SK-N-SH (cell line): ENCODE results near the gene ATP6V0E2. TPM values are rescaled to one million over a fixed set of nuclear protein-coding genes. Genes with fewer than 3 reads are reported as not detected.

ENCODE experiments used
- CTCF ChIA-PET: fragments of 300-600, 350-600 bp; formaldehyde crosslinking; extraction: SDS; loops from one replicate; lab custom pipeline; 2021; lab: Yijun Ruan, JAX
- POLR2A ChIA-PET: fragments of 350-600 bp; sonication (Branson Sonifier 250); formaldehyde crosslinking; extraction: SDS; loops from one replicate; lab custom pipeline; 2020; ENCODE audit warnings: antibody characterized with exemption, inconsistent platforms; lab: Yijun Ruan, JAX
- DNase-seq: peaks from one replicate; pipeline ENCODE4 v3.0.0; 2012
- H2AFZ ChIP-seq: fragments of 200-600 bp; sonication (generic); 2 replicates; pipeline ENCODE4 v1.8.1; 2016; ENCODE audit warnings: antibody characterized with exemption, mild to moderate bottlenecking, low read depth
- H3F3A ChIP-seq: fragments of 200-600 bp; sonication (generic); replicated peaks from 2 replicates; pipeline ENCODE3; 2016; ENCODE audit warnings: antibody characterized with exemption, mild to moderate bottlenecking; ENCODE audit not compliant: insufficient read depth
- H3K27ac ChIP-seq, 2 experiments: fragments of 200-500 bp in 1 of 2; fragments of 200-600 bp in 1 of 2; sonication (Bioruptor generic) in 1 of 2; sonication (generic), shearing (Covaris generic) in 1 of 2; 2 replicates each; pipeline versions ENCODE4 v1.5.1 to v1.6.1; 2014 to 2016; ENCODE audit warnings: low read depth in 2 of 2, inconsistent platforms in 1 of 2, low read length in 1 of 2, mild to moderate bottlenecking in 1 of 2, mixed read lengths in 1 of 2
- H3K27me3 ChIP-seq: fragments of 200-600 bp; sonication (generic), shearing (Covaris generic); 2 replicates; pipeline ENCODE4 v1.6.1; 2016; ENCODE audit warnings: mixed run types; ENCODE audit not compliant: insufficient read depth
- H3K36me3 ChIP-seq, 2 experiments: fragments of 200-500 bp in 1 of 2; fragments of 200-600 bp in 1 of 2; sonication (Bioruptor generic) in 1 of 2; sonication (generic) in 1 of 2; replicated peaks in 1 of 2; 2 replicates each; pipeline versions ENCODE3 to v1.5.1; 2014 to 2016; ENCODE audit warnings: low read length in 1 of 2, mild to moderate bottlenecking in 1 of 2; ENCODE audit not compliant: insufficient read depth in 2 of 2, control insufficient read depth in 1 of 2
- H3K4me1 ChIP-seq, 2 experiments: fragments of 200-500 bp in 1 of 2; fragments of 200-600 bp in 1 of 2; sonication (Bioruptor generic) in 1 of 2; sonication (generic), shearing (Covaris generic) in 1 of 2; 2 replicates each; pipeline versions ENCODE4 v1.5.1 to v1.6.1; 2014 to 2016; ENCODE audit warnings: low read depth in 1 of 2, low read length in 1 of 2, mixed run types in 1 of 2; ENCODE audit not compliant: insufficient read depth in 2 of 2, control insufficient read depth in 1 of 2
- H3K4me2 ChIP-seq: fragments of 200-600 bp; sonication (generic), shearing (Covaris generic); 2 replicates; pipeline ENCODE4 v1.6.1; 2017; ENCODE audit warnings: mixed run types
- H3K4me3 ChIP-seq, 2 experiments: fragments of 200-500 bp in 1 of 2; fragments of 200-600 bp in 1 of 2; sonication (Bioruptor generic) in 1 of 2; sonication (generic), shearing (Covaris generic) in 1 of 2; 2 replicates each; pipeline versions ENCODE4 v1.5.1 to v1.8.1; 2014 to 2016; ENCODE audit warnings: low read depth in 2 of 2, inconsistent platforms in 1 of 2, low read length in 1 of 2, mild to moderate bottlenecking in 1 of 2, mixed read lengths in 1 of 2, moderate library complexity in 1 of 2
- H3K79me2 ChIP-seq: fragments of 200-600 bp; sonication (generic); 2 replicates; pipeline ENCODE4 v1.8.1; 2017; ENCODE audit warnings: mild to moderate bottlenecking; ENCODE audit not compliant: insufficient read depth
- H3K9ac ChIP-seq: fragments of 200-600 bp; sonication (generic); 2 replicates; pipeline ENCODE4 v1.6.1; 2017; ENCODE audit warnings: mixed run types
- H3K9me2 ChIP-seq: fragments of 200-600 bp; sonication (generic); 2 replicates; pipeline ENCODE4 v1.6.1; 2017; ENCODE audit warnings: mixed run types
- H3K9me3 ChIP-seq: fragments of 200-600 bp; sonication (generic); 2 replicates; pipeline ENCODE4 v1.6.1; 2017; ENCODE audit warnings: mixed run types, mild to moderate bottlenecking, moderate library complexity
- H4K20me1 ChIP-seq: fragments of 200-600 bp; sonication (generic); 2 replicates; pipeline ENCODE4 v1.6.1; 2017; ENCODE audit warnings: mild to moderate bottlenecking, mixed run types; ENCODE audit not compliant: insufficient read depth
- EZH2phosphoT487 ChIP-seq: fragments of 200-600 bp; sonication (generic); IDR thresholded peaks from 2 replicates; pipeline ENCODE4 v1.6.1; 2017; ENCODE audit warnings: low read depth, mixed run types, mild to moderate bottlenecking, antibody characterized with exemption, moderate library complexity, borderline replicate concordance
- FOXJ3 ChIP-seq: sonication (generic); formaldehyde crosslinking; IDR thresholded peaks from 2 replicates; pipeline ENCODE4 v1.5.1; 2020; ENCODE audit warnings: mild to moderate bottlenecking, missing genetic modification reagents
- GABPA ChIP-seq: IDR thresholded peaks from 2 replicates; pipeline ENCODE4 v1.4.0; 2012; ENCODE audit warnings: low read depth, mild to moderate bottlenecking
- GATA2 ChIP-seq: sonication (generic); formaldehyde crosslinking; IDR thresholded peaks from 2 replicates; pipeline ENCODE4 v1.5.0; 2020; ENCODE audit warnings: mild to moderate bottlenecking, missing genetic modification reagents
- JUND ChIP-seq: IDR thresholded peaks from 2 replicates; pipeline ENCODE4 v1.4.0; 2012
- MEF2A ChIP-seq: IDR thresholded peaks from 2 replicates; pipeline ENCODE4 v1.4.0; 2012; ENCODE audit warnings: low read depth, borderline replicate concordance
- NFIC ChIP-seq: IDR thresholded peaks from 2 replicates; pipeline ENCODE4 v1.4.0; 2012; ENCODE audit warnings: borderline replicate concordance
- POLR2AphosphoS5 ChIP-seq: IDR thresholded peaks from 2 replicates; pipeline ENCODE4 v1.6.1; 2012; ENCODE audit warnings: low read depth, low read length
- RCOR1 ChIP-seq: fragments of 150-350 bp; IDR thresholded peaks from 2 replicates; pipeline ENCODE4 v1.6.1; 2017; ENCODE audit warnings: antibody characterized with exemption, low read length
- TAF1 ChIP-seq: IDR thresholded peaks from 2 replicates; pipeline ENCODE4 v1.6.1; 2012; ENCODE audit warnings: low read depth, mild to moderate bottlenecking, low read length, moderate library complexity, borderline replicate concordance
- ZBTB33 ChIP-seq: IDR thresholded peaks from 2 replicates; pipeline ENCODE4 v1.4.0; 2012; ENCODE audit warnings: low read depth, borderline replicate concordance
- WGBS: methylation state at CpG from one replicate; pipeline ENCODE4 v1.1.6; 2017; ENCODE audit warnings: low lambda C conversion rate; 5-methylcytosine and 5-hydroxymethylcytosine counted together
- polyA plus RNA-seq, 3 experiments: library from polyadenylated mRNA; depleted of rRNA; stranded (reverse); fragments of >200 nt; gene quantifications; 2 replicates each; pipeline ENCODE4 v1.2.3, GENCODE V29; 2012
- TF ChIP-seq, protein P1 (sequence below): fragments of 150-350 bp; IDR thresholded peaks from 2 replicates; pipeline ENCODE4 v1.6.1; 2017; ENCODE audit warnings: antibody characterized with exemption, low read length, low read depth, borderline replicate concordance
- TF ChIP-seq, protein P2 (sequence below): fragments of 200-600 bp; sonication (generic); IDR thresholded peaks from 2 replicates; pipeline ENCODE4 v1.6.1; 2017; ENCODE audit warnings: antibody characterized with exemption, mild to moderate bottlenecking, moderate library complexity

Gene ATP6V0E2
- polyA plus RNA-seq, 1 of the 3 experiments (the other 2 are of a cell fraction) = 49.6 TPM

- H3K4me3 ChIP-seq = no peak overlapping the region
- no peak overlapping the region for H3K4me2 ChIP-seq
- no peak overlapping the region for H3K9ac ChIP-seq
- POLR2A ChIA-PET = no interaction called here
- no peaks in the 10 kb centered on the region for H3K9me3 ChIP-seq
- no peaks in the 10 kb centered on the region for H3K27me3 ChIP-seq
- H3K79me2 ChIP-seq = no peaks in the 10 kb centered on the region
- no peak for DNase-seq
- no peak for TF ChIP-seq NFIC
- TF ChIP-seq ZBTB33 = no peak
- TF ChIP-seq, protein P1, sequence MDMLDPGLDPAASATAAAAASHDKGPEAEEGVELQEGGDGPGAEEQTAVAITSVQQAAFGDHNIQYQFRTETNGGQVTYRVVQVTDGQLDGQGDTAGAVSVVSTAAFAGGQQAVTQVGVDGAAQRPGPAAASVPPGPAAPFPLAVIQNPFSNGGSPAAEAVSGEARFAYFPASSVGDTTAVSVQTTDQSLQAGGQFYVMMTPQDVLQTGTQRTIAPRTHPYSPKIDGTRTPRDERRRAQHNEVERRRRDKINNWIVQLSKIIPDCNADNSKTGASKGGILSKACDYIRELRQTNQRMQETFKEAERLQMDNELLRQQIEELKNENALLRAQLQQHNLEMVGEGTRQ = no peak
- no peak for TF ChIP-seq GATA2 (CRISPR knock-in tag)
- TF ChIP-seq, protein P2, sequence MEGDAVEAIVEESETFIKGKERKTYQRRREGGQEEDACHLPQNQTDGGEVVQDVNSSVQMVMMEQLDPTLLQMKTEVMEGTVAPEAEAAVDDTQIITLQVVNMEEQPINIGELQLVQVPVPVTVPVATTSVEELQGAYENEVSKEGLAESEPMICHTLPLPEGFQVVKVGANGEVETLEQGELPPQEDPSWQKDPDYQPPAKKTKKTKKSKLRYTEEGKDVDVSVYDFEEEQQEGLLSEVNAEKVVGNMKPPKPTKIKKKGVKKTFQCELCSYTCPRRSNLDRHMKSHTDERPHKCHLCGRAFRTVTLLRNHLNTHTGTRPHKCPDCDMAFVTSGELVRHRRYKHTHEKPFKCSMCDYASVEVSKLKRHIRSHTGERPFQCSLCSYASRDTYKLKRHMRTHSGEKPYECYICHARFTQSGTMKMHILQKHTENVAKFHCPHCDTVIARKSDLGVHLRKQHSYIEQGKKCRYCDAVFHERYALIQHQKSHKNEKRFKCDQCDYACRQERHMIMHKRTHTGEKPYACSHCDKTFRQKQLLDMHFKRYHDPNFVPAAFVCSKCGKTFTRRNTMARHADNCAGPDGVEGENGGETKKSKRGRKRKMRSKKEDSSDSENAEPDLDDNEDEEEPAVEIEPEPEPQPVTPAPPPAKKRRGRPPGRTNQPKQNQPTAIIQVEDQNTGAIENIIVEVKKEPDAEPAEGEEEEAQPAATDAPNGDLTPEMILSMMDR = no peak
- no peak for TF ChIP-seq GABPA
- H2AFZ ChIP-seq = no peak overlapping the region
- no peaks in the 10 kb centered on the region for H3F3A ChIP-seq
- no peak overlapping the region for H3K27ac ChIP-seq
- no peaks in the 10 kb centered on the region for H3K9me2 ChIP-seq
- peaks cover 4 to 40% of the 10 kb centered on the region in 2 experiments for H3K36me3 ChIP-seq
- CTCF ChIA-PET = interaction anchor here (0.6 to 2.4 kb wide), 2 partner anchors 53 to 598 kb away, joined by 3 to 8 read pairs; no protein-coding TSS in a partner anchor
- WGBS = 52% methylated on average over 6 of the region's 6 CpGs
- H4K20me1 ChIP-seq = no peaks in the 10 kb centered on the region
- H3K4me1 ChIP-seq = peaks cover 17 to 18% of the 10 kb centered on the region in 2 experiments
Measured at GRCh38 chr7:149859369-149859768, 14.4 kb upstream of the ATP6V0E2 start.

- Histone ChIP-seq H3K27ac (no peak overlapping the region), H3K27me3 (no peaks in the 10 kb centered on the region), H3K9me2 (no peaks in the 10 kb centered on the region), H2AFZ (no peak overlapping the region), H3K9me3 (no peaks in the 10 kb centered on the region), H3K4me3 (no peak overlapping the region), H3K4me1 (peaks cover 12 to 13% of the 10 kb centered on the region in 2 experiments), H3K9ac (no peak overlapping the region), H3K36me3 (peaks cover 4 to 45% of the 10 kb centered on the region in 2 experiments), H3F3A (no peaks in the 10 kb centered on the region), H3K4me2 (no peak overlapping the region), H4K20me1 (no peaks in the 10 kb centered on the region), H3K79me2 (no peaks in the 10 kb centered on the region)
- WGBS = 83% methylated on average over 4 of the region's 4 CpGs
- TF ChIP-seq FOXJ3 (CRISPR knock-in tag) (no peak), POLR2AphosphoS5 (no peak), JUND (no peak), RCOR1 (no peak), EZH2phosphoT487 (no peak), ZBTB33 (no peak), TAF1 (no peak), MEF2A (no peak)
- TF ChIP-seq, protein P1 = no peak
- POLR2A ChIA-PET = no interaction called here
- CTCF ChIA-PET = interaction anchor here (0.6 to 2.7 kb wide), 3 partner anchors 13 to 599 kb away, joined by 3 to 8 read pairs (median 6); no protein-coding TSS in a partner anchor
- no peak for DNase-seq
Measured at GRCh38 chr7:149859876-149860275, 13.9 kb upstream of the ATP6V0E2 start.
